Activated T-cell treated with anti-CD3 and anti-CD28 coated beads for 4 hours (primary cell): ENCODE measurements around the gene RIMS1.

Source experiments
- DNase-seq: peaks from one replicate; pipeline ENCODE4 v3.0.0-alpha.2; 2020

The RIMS1 gene

GRCh38 chr6:71886184-71887005, at the start of gene RIMS1:
TSS of gene RIMS1 (plus strand) at chr6:71886550. CDS start at chr6:71887024, 474 bp downstream.
- no peak for DNase-seq

- DNase-seq, result no peak
These were observed 35.1 kb upstream of the RIMS1 start for GRCh38 chr6:71851214-71851613.

GRCh38 chr6:71852948-71853347, 33.4 kb upstream of the RIMS1 start:
- DNase-seq, result no peak

GRCh38 chr6:71855406-71855805, 30.9 kb upstream of the RIMS1 start:
- DNase-seq, result no peak

GRCh38 chr6:71879016-71879415, 7.3 kb upstream of the RIMS1 start:
- no peak for DNase-seq

- DNase-seq, result no peak
These were observed 825 bp downstream of the RIMS1 start for GRCh38 chr6:71887006-71887743.

- no peak for DNase-seq
These were observed 1.4 kb downstream of the RIMS1 start for GRCh38 chr6:71887744-71888230.

- no peak for DNase-seq
These were observed 2.5 kb downstream of the RIMS1 start for GRCh38 chr6:71888756-71889340.

GRCh38 chr6:71889366-71889765, 3.0 kb downstream of the RIMS1 start:
- no peak for DNase-seq

- no peak for DNase-seq
These were observed 6.3 kb downstream of the RIMS1 start for GRCh38 chr6:71892641-71893040.

GRCh38 chr6:71900642-71901041, 14.3 kb downstream of the RIMS1 start:
- DNase-seq, result no peak

GRCh38 chr6:71902261-71902660, 15.9 kb downstream of the RIMS1 start:
- DNase-seq, result no peak

- no peak for DNase-seq
These were observed 20.5 kb downstream of the RIMS1 start for GRCh38 chr6:71906813-71907212.

- DNase-seq, result no peak
These were observed 21.9 kb downstream of the RIMS1 start for GRCh38 chr6:71908162-71908765.

GRCh38 chr6:71913444-71914234, 27.3 kb downstream of the RIMS1 start:
- no peak for DNase-seq

GRCh38 chr6:71929047-71929446, 42.7 kb downstream of the RIMS1 start:
- no peak for DNase-seq

- DNase-seq, result no peak
These were observed 47.5 kb downstream of the RIMS1 start for GRCh38 chr6:71933881-71934280.

- no peak for DNase-seq
These were observed 79.1 kb downstream of the RIMS1 start for GRCh38 chr6:71965404-71965803.

GRCh38 chr6:71967436-71967835, 81.1 kb downstream of the RIMS1 start:
- DNase-seq, result no peak

- DNase-seq, result no peak
These were observed 91.5 kb downstream of the RIMS1 start for GRCh38 chr6:71977884-71978283.

GRCh38 chr6:71979911-71980310, 93.6 kb downstream of the RIMS1 start:
- no peak for DNase-seq

- no peak for DNase-seq
These were observed 96.0 kb downstream of the RIMS1 start for GRCh38 chr6:71982389-71982788.
